HepG2 (cell line): ENCODE data around the gene MARCHF4. TPM values are rescaled to one million over a fixed set of nuclear protein-coding genes. Genes with fewer than 3 reads are reported as not detected.

Experiments used
- FIP1L1 ChIP-seq: fragments of 200-400 bp; formaldehyde crosslinking; IDR thresholded peaks from 2 replicates; pipeline ENCODE4 v1.6.1; 2018; ENCODE audit warnings: low read depth, mild to moderate bottlenecking, low read length, moderate library complexity, borderline replicate concordance; ENCODE audit not compliant: insufficient read depth
- polyA plus RNA-seq, 8 experiments: library from polyadenylated mRNA; depleted of rRNA in 3 of 8; stranded (reverse) in 7 of 8; unstranded in 1 of 8; fragments of >200 nt; fragmentation: Illumina TruSeq in 4 of 8; extraction: Trizol in 4 of 8; gene quantifications; 2 replicates each; pipeline versions ENCODE4 v1.2.1 to v1.2.3, GENCODE V29; 2011 to 2016; ENCODE audit warnings: low read depth in 4 of 8, missing spikeins in 1 of 8, mixed read lengths in 1 of 8; ENCODE audit not compliant: insufficient read depth in 1 of 8
- total RNA-seq, 5 experiments: library from RNA; depleted of rRNA; stranded (reverse); fragments of >200 nt; fragmentation: Illumina TruSeq; extraction: Trizol; gene quantifications; 2 replicates each; pipeline ENCODE4 v1.2.3, GENCODE V29; 2016; ENCODE audit warnings: low read depth in 1 of 5
- TF ChIP-seq, protein P1 (sequence below): sonication (generic); formaldehyde crosslinking; IDR thresholded peaks from 2 replicates; pipeline ENCODE4 v1.4.0; 2020; ENCODE audit warnings: mild to moderate bottlenecking, missing genetic modification reagents
- TF ChIP-seq, protein P2 (sequence below): sonication (generic); formaldehyde crosslinking; conservative IDR thresholded peaks from 2 replicates; pipeline ENCODE4 v1.4.0; 2020; ENCODE audit warnings: missing genetic modification reagents
- TF ChIP-seq, protein P3 (sequence below): sonication (generic); formaldehyde crosslinking; IDR thresholded peaks from 2 replicates; pipeline ENCODE4 v1.4.0; 2020; ENCODE audit warnings: missing genetic modification reagents, borderline replicate concordance

The MARCHF4 gene
- total and polyA plus RNA-seq, 2 of the 13 experiments (the other 11 are each of a cell fraction or from before 2014, with no cell fraction given): not detected

DNA sequence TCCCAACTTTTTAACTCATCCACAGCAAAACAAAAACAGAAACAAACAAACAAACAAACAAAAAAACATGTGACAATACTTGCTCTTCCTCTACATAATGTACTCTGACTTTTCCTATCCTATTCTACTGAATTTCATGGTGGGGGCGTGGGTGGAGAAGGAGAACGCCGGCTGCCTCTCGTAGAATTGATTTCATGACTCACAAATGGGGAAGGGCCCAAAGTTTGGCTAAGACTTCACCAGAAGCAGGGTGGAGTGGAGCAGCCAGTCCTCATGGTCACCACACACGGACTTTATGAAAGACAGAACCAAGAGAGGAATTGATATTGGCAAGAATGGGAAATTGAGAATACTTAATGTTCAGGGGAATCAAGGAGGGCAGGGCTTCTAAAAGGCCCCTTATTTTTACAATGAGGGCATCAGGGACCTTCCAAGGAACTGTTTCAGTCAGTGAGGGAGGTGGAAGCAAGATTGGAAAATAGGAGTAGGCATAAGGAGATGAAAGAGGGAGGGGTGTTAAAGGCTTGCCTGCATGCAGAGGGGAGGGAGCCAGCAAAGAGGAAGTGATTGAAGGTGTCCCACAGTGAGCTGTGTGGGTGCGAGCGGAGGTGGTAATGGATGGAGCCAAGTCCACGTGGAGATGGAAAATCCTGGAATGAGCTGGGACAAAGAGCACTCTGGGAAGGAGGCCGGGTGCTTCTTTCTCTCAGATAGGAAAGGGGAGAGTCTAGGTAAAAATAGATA is 27.9 kb downstream of the MARCHF4 start (continued):
- TF ChIP-seq, protein P1, sequence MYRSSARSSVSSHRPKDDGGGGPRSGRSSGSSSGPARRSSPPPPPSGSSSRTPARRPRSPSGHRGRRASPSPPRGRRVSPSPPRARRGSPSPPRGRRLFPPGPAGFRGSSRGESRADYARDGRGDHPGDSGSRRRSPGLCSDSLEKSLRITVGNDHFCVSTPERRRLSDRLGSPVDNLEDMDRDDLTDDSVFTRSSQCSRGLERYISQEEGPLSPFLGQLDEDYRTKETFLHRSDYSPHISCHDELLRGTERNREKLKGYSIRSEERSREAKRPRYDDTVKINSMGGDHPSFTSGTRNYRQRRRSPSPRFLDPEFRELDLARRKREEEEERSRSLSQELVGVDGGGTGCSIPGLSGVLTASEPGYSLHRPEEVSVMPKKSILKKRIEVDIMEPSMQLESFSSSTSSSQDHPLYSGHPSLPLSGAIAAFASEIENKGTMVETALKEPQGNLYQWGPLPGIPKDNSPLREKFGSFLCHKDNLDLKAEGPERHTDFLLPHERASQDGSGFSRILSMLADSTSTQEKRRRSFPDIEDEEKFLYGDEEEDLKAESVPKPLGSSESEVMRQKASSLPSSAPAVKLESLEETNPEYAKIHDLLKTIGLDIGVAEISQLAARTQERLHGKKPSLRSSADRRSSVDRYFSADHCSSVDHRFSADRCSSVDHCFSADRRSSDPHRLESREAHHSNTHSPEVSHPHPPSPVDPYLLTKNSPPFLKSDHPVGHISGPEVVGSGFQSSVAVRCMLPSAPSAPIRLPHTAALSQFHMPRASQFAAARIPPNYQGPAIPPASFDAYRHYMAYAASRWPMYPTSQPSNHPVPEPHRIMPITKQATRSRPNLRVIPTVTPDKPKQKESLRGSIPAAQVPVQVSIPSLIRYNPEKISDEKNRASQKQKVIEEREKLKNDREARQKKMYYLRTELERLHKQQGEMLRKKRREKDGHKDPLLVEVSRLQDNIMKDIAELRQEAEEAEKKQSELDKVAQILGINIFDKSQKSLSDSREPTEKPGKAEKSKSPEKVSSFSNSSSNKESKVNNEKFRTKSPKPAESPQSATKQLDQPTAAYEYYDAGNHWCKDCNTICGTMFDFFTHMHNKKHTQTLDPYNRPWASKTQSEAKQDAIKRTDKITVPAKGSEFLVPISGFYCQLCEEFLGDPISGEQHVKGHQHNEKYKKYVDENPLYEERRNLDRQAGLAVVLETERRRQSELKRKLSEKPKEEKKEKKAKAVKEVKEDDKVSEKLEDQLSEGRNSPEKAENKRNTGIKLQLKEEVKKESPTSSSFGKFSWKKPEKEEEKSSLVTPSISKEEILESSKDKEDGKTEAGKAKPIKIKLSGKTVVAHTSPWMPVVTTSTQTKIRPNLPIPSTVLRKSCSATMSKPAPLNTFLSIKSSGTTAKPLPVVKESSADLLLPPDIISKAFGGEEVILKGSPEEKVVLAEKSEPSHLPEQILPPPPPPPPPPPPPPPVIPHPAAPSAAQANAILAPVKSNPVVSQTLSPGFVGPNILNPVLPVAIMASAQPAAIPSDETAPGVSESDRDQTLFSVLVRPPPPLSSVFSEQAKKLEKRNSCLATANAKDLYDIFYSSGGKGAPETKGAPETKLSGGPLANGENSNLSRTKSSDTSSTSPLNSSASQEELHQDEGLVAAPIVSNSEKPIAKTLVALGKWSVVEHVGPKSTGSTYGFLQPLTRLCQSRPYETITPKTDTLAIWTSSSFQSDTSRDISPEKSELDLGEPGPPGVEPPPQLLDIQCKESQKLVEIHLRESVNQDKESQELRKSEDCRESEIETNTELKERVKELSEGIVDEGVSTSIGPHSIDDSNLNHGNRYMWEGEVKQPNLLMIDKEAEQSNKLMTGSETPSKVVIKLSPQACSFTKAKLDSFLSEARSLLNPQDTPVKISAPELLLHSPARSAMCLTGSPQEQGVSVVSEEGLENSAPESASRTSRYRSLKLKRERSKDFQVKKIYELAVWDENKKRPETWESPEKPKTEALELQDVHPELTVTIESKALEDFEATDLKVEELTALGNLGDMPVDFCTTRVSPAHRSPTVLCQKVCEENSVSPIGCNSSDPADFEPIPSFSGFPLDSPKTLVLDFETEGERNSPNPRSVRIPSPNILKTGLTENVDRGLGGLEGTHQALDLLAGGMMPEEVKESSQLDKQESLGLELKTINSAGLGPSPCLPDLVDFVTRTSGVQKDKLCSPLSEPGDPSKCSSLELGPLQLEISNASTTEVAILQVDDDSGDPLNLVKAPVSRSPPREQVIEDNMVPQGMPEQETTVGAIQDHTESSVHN (CRISPR knock-in tag): no peak
- TF ChIP-seq, protein P2, sequence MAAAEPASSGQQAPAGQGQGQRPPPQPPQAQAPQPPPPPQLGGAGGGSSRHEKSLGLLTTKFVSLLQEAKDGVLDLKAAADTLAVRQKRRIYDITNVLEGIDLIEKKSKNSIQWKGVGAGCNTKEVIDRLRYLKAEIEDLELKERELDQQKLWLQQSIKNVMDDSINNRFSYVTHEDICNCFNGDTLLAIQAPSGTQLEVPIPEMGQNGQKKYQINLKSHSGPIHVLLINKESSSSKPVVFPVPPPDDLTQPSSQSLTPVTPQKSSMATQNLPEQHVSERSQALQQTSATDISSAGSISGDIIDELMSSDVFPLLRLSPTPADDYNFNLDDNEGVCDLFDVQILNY (CRISPR knock-in tag): no peak
- no peak for TF ChIP-seq FIP1L1
- TF ChIP-seq, protein P3, sequence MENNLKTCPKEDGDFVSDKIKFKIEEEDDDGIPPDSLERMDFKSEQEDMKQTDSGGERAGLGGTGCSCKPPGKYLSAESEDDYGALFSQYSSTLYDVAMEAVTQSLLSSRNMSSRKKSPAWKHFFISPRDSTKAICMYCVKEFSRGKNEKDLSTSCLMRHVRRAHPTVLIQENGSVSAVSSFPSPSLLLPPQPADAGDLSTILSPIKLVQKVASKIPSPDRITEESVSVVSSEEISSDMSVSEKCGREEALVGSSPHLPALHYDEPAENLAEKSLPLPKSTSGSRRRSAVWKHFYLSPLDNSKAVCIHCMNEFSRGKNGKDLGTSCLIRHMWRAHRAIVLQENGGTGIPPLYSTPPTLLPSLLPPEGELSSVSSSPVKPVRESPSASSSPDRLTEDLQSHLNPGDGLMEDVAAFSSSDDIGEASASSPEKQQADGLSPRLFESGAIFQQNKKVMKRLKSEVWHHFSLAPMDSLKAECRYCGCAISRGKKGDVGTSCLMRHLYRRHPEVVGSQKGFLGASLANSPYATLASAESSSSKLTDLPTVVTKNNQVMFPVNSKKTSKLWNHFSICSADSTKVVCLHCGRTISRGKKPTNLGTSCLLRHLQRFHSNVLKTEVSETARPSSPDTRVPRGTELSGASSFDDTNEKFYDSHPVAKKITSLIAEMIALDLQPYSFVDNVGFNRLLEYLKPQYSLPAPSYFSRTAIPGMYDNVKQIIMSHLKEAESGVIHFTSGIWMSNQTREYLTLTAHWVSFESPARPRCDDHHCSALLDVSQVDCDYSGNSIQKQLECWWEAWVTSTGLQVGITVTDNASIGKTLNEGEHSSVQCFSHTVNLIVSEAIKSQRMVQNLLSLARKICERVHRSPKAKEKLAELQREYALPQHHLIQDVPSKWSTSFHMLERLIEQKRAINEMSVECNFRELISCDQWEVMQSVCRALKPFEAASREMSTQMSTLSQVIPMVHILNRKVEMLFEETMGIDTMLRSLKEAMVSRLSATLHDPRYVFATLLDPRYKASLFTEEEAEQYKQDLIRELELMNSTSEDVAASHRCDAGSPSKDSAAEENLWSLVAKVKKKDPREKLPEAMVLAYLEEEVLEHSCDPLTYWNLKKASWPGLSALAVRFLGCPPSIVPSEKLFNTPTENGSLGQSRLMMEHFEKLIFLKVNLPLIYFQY (CRISPR knock-in tag): no peak
